Kidney epithelial cell (primary cell): ENCODE results near the gene CEP89. TPM values are rescaled to one million over a fixed set of nuclear protein-coding genes. Genes with fewer than 3 reads are reported as not detected.
"Not testable (repeated sequence)": the region's sequence is repeated elsewhere in the genome, so short reads cannot be mapped to it uniquely, and the experiment has no call there.

ENCODE experiments used
- DNase-seq: peaks from one replicate; pipeline ENCODE4 v3.0.0-alpha.2; 2010; ENCODE audit warnings: low read depth
- H3K27me3 ChIP-seq: 2 replicates; pipeline ENCODE4 v1.6.0; 2011; ENCODE audit warnings: low read length; ENCODE audit not compliant: control insufficient read depth, insufficient read depth
- H3K36me3 ChIP-seq: 2 replicates; pipeline ENCODE4 v1.5.1; 2011; ENCODE audit warnings: low read length; ENCODE audit not compliant: control insufficient read depth, insufficient read depth
- H3K4me3 ChIP-seq: 2 replicates; pipeline ENCODE4 v1.5.1; 2011; ENCODE audit warnings: low read depth, mild to moderate bottlenecking, control low read depth, low read length
- total RNA-seq: library from RNA; depleted of rRNA; stranded (reverse); fragments of >200 nt; gene quantifications from 2 replicates; pipeline ENCODE4 v1.2.3, GENCODE V29; 2015
- TF ChIP-seq, protein P1 (sequence below): IDR thresholded peaks from 2 replicates; pipeline ENCODE4 v1.5.1; 2011; ENCODE audit warnings: mild to moderate bottlenecking, moderate library complexity, low read length, control low read depth, inconsistent platforms; ENCODE audit not compliant: insufficient read depth, poor library complexity, severe bottlenecking

The CEP89 gene
- total RNA-seq, 1 donor from 2014 or later: 29.9 TPM

DNA sequence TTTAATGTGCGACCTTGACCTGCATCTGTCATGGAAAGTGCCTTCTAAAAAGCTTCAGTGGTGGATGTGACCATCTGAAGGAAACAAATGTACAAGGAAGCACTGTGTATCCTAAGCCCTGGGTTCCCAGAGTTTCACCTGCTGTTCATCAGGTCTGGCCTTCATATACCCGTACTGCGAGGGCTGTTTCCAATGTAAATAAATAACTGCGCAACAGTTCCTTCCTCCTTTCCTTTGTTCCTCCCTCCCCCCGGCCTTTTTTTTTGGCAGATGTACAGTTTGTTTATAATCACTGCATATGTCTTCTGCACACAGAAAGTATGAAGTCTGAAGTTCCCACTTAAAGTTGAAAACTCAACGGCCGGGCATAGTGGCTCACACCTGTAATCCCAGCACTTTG, 5.5 kb upstream of the CEP89 start:
- DNase-seq: no peak
- no peaks in the 10 kb centered on the region for H3K27me3 ChIP-seq
- TF ChIP-seq, protein P1, sequence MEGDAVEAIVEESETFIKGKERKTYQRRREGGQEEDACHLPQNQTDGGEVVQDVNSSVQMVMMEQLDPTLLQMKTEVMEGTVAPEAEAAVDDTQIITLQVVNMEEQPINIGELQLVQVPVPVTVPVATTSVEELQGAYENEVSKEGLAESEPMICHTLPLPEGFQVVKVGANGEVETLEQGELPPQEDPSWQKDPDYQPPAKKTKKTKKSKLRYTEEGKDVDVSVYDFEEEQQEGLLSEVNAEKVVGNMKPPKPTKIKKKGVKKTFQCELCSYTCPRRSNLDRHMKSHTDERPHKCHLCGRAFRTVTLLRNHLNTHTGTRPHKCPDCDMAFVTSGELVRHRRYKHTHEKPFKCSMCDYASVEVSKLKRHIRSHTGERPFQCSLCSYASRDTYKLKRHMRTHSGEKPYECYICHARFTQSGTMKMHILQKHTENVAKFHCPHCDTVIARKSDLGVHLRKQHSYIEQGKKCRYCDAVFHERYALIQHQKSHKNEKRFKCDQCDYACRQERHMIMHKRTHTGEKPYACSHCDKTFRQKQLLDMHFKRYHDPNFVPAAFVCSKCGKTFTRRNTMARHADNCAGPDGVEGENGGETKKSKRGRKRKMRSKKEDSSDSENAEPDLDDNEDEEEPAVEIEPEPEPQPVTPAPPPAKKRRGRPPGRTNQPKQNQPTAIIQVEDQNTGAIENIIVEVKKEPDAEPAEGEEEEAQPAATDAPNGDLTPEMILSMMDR: no peak
- no peak overlapping the region for H3K4me3 ChIP-seq
- peaks cover 3% of the 10 kb centered on the region for H3K36me3 ChIP-seq

GRCh38 chr19:32976223-32976805, 4.6 kb upstream of the CEP89 start:
- Histone ChIP-seq H3K4me3 (no peak overlapping the region), H3K36me3 (peaks cover 3% of the 10 kb centered on the region), H3K27me3 (no peaks in the 10 kb centered on the region)
- TF ChIP-seq, protein P1: peak; percentile 77
- peak; percentile 12 for DNase-seq

- Histone ChIP-seq H3K27me3 (no peaks in the 10 kb centered on the region), H3K4me3 (peak overlapping the region; percentile 70), H3K36me3 (no peaks in the 10 kb centered on the region)
- TF ChIP-seq, protein P1: no peak
- DNase-seq: no peak
Measured at GRCh38 chr19:32971012-32971595, 654 bp downstream of the CEP89 start.

- H3K36me3 ChIP-seq: no peaks in the 10 kb centered on the region
- DNase-seq: no peak
- no peaks in the 10 kb centered on the region for H3K27me3 ChIP-seq
- TF ChIP-seq, protein P1: no peak
- H3K4me3 ChIP-seq: no peak overlapping the region
Measured at GRCh38 chr19:32969549-32969948, 2.2 kb downstream of the CEP89 start.

DNA sequence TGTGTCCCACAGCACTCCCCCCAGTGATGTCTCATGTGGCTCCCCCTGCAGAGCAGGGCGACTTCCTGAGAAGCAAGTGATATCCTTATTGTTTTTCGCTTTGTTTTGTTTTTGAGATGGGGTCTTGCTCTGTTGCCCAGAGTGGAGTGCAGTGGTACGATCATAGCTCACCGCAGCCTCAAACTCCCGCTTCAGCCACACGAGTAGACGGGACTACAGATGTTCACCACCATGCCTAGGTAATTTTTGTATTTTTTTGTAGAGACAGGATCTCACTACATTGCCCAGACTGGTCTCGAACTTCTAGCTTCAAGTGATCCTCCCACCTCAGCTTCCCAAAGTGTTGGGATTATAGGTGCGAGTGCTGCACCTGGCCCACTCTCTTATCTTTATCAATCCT, 5.0 kb downstream of the CEP89 start:
- DNase-seq: no peak
- Histone ChIP-seq H3K4me3 (no peak overlapping the region), H3K27me3 (no peaks in the 10 kb centered on the region), H3K36me3 (no peaks in the 10 kb centered on the region)
- TF ChIP-seq, protein P1: no peak

DNA sequence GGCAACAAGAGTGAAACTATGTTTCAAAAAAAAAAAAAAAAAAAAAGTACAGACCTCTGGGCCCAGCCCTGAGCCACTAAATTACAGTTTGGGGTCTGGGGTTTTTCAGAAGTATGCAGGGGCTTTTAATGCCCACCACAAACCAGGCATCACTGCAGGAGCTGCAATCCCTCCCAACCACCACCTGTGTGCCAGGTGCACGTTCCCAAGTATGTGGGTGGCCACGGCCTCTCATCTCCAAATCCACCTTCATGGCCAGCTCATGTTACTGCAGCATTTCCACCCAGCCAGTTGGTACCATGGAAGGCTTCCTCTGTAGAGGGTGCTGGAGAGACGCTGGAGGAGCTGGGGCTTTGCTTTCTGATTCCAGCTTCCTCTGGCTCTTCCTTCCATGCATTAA, 26.5 kb downstream of the CEP89 start:
- no peak for DNase-seq
- TF ChIP-seq, protein P1: no peak
- H3K27me3 ChIP-seq: no peaks in the 10 kb centered on the region
- peaks cover 5% of the 10 kb centered on the region for H3K36me3 ChIP-seq
- H3K4me3 ChIP-seq: no peak overlapping the region

GRCh38 chr19:32941273-32941672, 30.5 kb downstream of the CEP89 start:
- not testable (repeated sequence) for H3K27me3 ChIP-seq, DNase-seq, H3K36me3 ChIP-seq, H3K4me3 ChIP-seq
